ENCODE data around the gene LRP5. TPM values are rescaled to one million over a fixed set of nuclear protein-coding genes. Genes with fewer than 3 reads are reported as not detected.

Gene LRP5
- total and polyA plus RNA-seq, 9 of the 15 experiments (the other 6 are each of a cell fraction or from before 2014, with no cell fraction given), result 0.48 to 44.2 (median 13.5) TPM

- no peak for TF ChIP-seq XRCC3 (IDR thresholded peaks at IDR 0.05)
- no peak for TF ChIP-seq ZNF75A (CRISPR knock-in tag; IDR thresholded peaks at IDR 0.05)
- TF ChIP-seq TEAD1 (CRISPR knock-in tag; IDR thresholded peaks at IDR 0.05), result peak in 1 of 2 experiments; percentile 93; a peak in 2 of 4 replicates
- no peak for TF ChIP-seq CAMTA2 (CRISPR knock-in tag; conservative IDR thresholded peaks at IDR 0.05)
- no peak for TF ChIP-seq PPARD (CRISPR knock-in tag; IDR thresholded peaks at IDR 0.05)
- no peak for TF ChIP-seq ZBTB49 (CRISPR knock-in tag; IDR thresholded peaks at IDR 0.05; ENCODE audit: borderline replicate concordance)
- no peak for TF ChIP-seq BCOR (IDR thresholded peaks at IDR 0.05)
- TF ChIP-seq MLLT1 (IDR thresholded peaks at IDR 0.05), result no peak
- no peak for TF ChIP-seq ZNF280B (CRISPR knock-in tag; IDR thresholded peaks at IDR 0.05)
- no peak for TF ChIP-seq SIX5 (IDR thresholded peaks at IDR 0.05; ENCODE audit: borderline replicate concordance in 1 of 2, insufficient read depth in 1 of 2, low read depth in 1 of 2, low read length in 2 of 2)
- peak; percentile 47 to 57; a peak in 1 of 4 replicates for TF ChIP-seq NONO (IDR thresholded peaks at IDR 0.05; ENCODE audit: low read depth in 2 of 2, low read length in 1 of 2)
- no peak for TF ChIP-seq RBM22 (IDR thresholded peaks at IDR 0.05; ENCODE audit: low read depth, low read length, poor library complexity, severe bottlenecking)
- no peak for TF ChIP-seq PKNOX1 (IDR thresholded peaks at IDR 0.05)
- no peak for TF ChIP-seq SMAD2 (IDR thresholded peaks at IDR 0.05; ENCODE audit: low read depth, low read length)
- TF ChIP-seq MNT (conservative IDR thresholded peaks at IDR 0.05), result no peak
Measured at GRCh38 chr11:68460741-68461574, 148.6 kb downstream of the LRP5 start, which contains the start of gene PPP6R3 (continued).

All from K562 (cell line).